ENCODE results near the gene GPC5.

GRCh38 chr13:92150606-92151005 is 752.2 kb downstream of the GPC5 start:
- TF ChIP-seq, protein P1, sequence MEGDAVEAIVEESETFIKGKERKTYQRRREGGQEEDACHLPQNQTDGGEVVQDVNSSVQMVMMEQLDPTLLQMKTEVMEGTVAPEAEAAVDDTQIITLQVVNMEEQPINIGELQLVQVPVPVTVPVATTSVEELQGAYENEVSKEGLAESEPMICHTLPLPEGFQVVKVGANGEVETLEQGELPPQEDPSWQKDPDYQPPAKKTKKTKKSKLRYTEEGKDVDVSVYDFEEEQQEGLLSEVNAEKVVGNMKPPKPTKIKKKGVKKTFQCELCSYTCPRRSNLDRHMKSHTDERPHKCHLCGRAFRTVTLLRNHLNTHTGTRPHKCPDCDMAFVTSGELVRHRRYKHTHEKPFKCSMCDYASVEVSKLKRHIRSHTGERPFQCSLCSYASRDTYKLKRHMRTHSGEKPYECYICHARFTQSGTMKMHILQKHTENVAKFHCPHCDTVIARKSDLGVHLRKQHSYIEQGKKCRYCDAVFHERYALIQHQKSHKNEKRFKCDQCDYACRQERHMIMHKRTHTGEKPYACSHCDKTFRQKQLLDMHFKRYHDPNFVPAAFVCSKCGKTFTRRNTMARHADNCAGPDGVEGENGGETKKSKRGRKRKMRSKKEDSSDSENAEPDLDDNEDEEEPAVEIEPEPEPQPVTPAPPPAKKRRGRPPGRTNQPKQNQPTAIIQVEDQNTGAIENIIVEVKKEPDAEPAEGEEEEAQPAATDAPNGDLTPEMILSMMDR (IDR thresholded peaks at IDR 0.05; ENCODE audit: control extremely low read depth in 1 of 3, insufficient read depth in 1 of 3, low read depth in 1 of 3, low read length in 3 of 3): no peak
- TF ChIP-seq ZNF274 (IDR thresholded peaks at IDR 0.05; ENCODE audit: borderline replicate concordance, extremely low read depth, low read length) (no peak), EP300 (IDR thresholded peaks at IDR 0.05; ENCODE audit: borderline replicate concordance in 1 of 2, low read depth in 2 of 2, low read length in 2 of 2) (no peak), JUND (IDR thresholded peaks at IDR 0.05; ENCODE audit: low read length) (no peak), NRF1 (IDR thresholded peaks at IDR 0.05; ENCODE audit: low read depth, low read length) (no peak), YY1 (IDR thresholded peaks at IDR 0.05; ENCODE audit: low read depth, low read length) (no peak), RXRA (IDR thresholded peaks at IDR 0.05; ENCODE audit: insufficient read depth, low read depth, low read length) (no peak), EGR1 (IDR thresholded peaks at IDR 0.05; ENCODE audit: borderline replicate concordance, low read depth, low read length) (no peak), CREB1 (IDR thresholded peaks at IDR 0.05) (no peak), KDM4A (IDR thresholded peaks at IDR 0.05; ENCODE audit: low read depth, low read length, severe bottlenecking) (no peak), FOSL1 (IDR thresholded peaks at IDR 0.05; ENCODE audit: insufficient read depth, low read depth, low read length) (no peak)

All from H1 (cell line).